K562 (cell line): ENCODE results near the gene ABCC10. TPM values are rescaled to one million over a fixed set of nuclear protein-coding genes. Genes with fewer than 3 reads are reported as not detected.

ENCODE experiments used
- POLR3A ChIP-seq: IDR thresholded peaks from 2 replicates; pipeline ENCODE4 v1.6.1; 2011; ENCODE audit warnings: borderline replicate concordance, mild to moderate bottlenecking, moderate library complexity; ENCODE audit not compliant: insufficient read length, insufficient read depth; ENCODE audit errors: extremely low read depth
- RERE ChIP-seq: sonication (generic); formaldehyde crosslinking; IDR thresholded peaks from 2 replicates; pipeline ENCODE4 v1.8.0; 2023; ENCODE audit warnings: missing genetic modification reagents, mild to moderate bottlenecking, borderline replicate concordance
- TBP ChIP-seq: optimal IDR thresholded peaks from 2 replicates; pipeline ENCODE3; 2011; ENCODE audit warnings: low read depth, low read length, improper control_type of control experiment
- ZNF311 ChIP-seq: fragments of 250-450 bp; sonication (Bioruptor Pico); IDR thresholded peaks from 2 replicates; pipeline ENCODE4 v1.4.0; 2020; ENCODE audit warnings: mild to moderate bottlenecking, moderate library complexity
- ZNF586 ChIP-seq: fragments of 450-650 bp; formaldehyde crosslinking; conservative IDR thresholded peaks from 2 replicates; pipeline ENCODE4 v1.4.0; 2020; ENCODE audit warnings: mild to moderate bottlenecking, moderate library complexity
- ZNF696 ChIP-seq: fragments of 250-450 bp; sonication (Bioruptor Pico); conservative IDR thresholded peaks from 2 replicates; pipeline ENCODE4 v1.4.0; 2020; ENCODE audit warnings: mild to moderate bottlenecking, moderate library complexity
- polyA plus RNA-seq, 8 experiments: library from polyadenylated mRNA; depleted of rRNA in 4 of 8; stranded (reverse) in 5 of 8; unstranded in 3 of 8; fragments of >200 nt; fragmentation: Nextera tagmentation in 2 of 8; fragmentation: Illumina TruSeq in 1 of 8; extraction: Ambion mirVana in 2 of 8; extraction: Trizol in 1 of 8; gene quantifications; 2 replicates each; pipeline versions ENCODE4 v1.2.1 to v1.2.3, GENCODE V29; 2011 to 2014; ENCODE audit warnings: inconsistent platforms in 1 of 8, missing spikeins in 1 of 8
- total RNA-seq, 7 experiments: library from RNA; depleted of rRNA in 6 of 7; stranded (reverse); fragments of >200 nt in 6 of 7; fragmentation: Illumina TruSeq in 2 of 7; extraction: Trizol in 2 of 7; gene quantifications; 2 replicates each; pipeline versions ENCODE4 v1.2.1 to v1.2.3, GENCODE V29; 2011 to 2021; ENCODE audit warnings: low replicate concordance in 1 of 7

The ABCC10 gene
- total and polyA plus RNA-seq, 9 of the 15 experiments (the other 6 are each of a cell fraction or from before 2014, with no cell fraction given): 2.4 to 29.1 (median 13.7) TPM

GRCh38 chr6:43444036-43444435 is 16.7 kb downstream of the ABCC10 start (continued):
- TF ChIP-seq ZNF311 (no peak), POLR3A (no peak), TBP (no peak), ZNF586 (CRISPR knock-in tag) (no peak), RERE (no peak), ZNF696 (CRISPR knock-in tag) (no peak)
- TF ChIP-seq, all 486 proteins: peak for 0
